Neuronal stem cell (in vitro differentiated cells): Measurements from ENCODE around the gene GRB14.

Source experiments
- DNase-seq: peaks from one replicate; pipeline ENCODE4 v3.0.0-alpha.2; 2013; ENCODE audit warnings: low spot score
- H2AFZ ChIP-seq: one replicate; pipeline ENCODE4 v1.6.1; 2013; ENCODE audit warnings: mild to moderate bottlenecking, low read length, inconsistent platforms
- H2AK5ac ChIP-seq: 2 replicates; pipeline ENCODE4 v1.6.1; 2013; ENCODE audit warnings: low read depth, mild to moderate bottlenecking, inconsistent platforms, low read length, moderate library complexity, mixed read lengths
- H2BK120ac ChIP-seq: 2 replicates; pipeline ENCODE4 v1.6.1; 2013; ENCODE audit warnings: low read depth, mild to moderate bottlenecking, inconsistent platforms, low read length, moderate library complexity, mixed read lengths
- H2BK12ac ChIP-seq: one replicate; pipeline ENCODE4 v1.6.1; 2013; ENCODE audit warnings: low read length, inconsistent platforms
- H2BK15ac ChIP-seq: 2 replicates; pipeline ENCODE4 v1.6.1; 2013; ENCODE audit warnings: mild to moderate bottlenecking, low read length, inconsistent platforms, mixed read lengths
- H2BK5ac ChIP-seq: one replicate; pipeline ENCODE4 v1.6.1; 2013; ENCODE audit warnings: inconsistent platforms, mild to moderate bottlenecking, low read length, moderate library complexity
- H3K14ac ChIP-seq: one replicate; pipeline ENCODE4 v1.6.1; 2013; ENCODE audit warnings: low read length, inconsistent platforms
- H3K18ac ChIP-seq: 2 replicates; pipeline ENCODE4 v1.6.1; 2013; ENCODE audit warnings: low read length, inconsistent platforms
- H3K23ac ChIP-seq: 2 replicates; pipeline ENCODE4 v1.6.1; 2013; ENCODE audit warnings: low read depth, mild to moderate bottlenecking, mixed read lengths, low read length, inconsistent platforms; ENCODE audit not compliant: poor library complexity
- H3K27ac ChIP-seq: replicated peaks from 3 replicates; pipeline ENCODE4 v1.5.1; 2013; ENCODE audit warnings: low read length, inconsistent platforms
- H3K27me3 ChIP-seq, 3 experiments: 2 replicates each; pipeline ENCODE4 v1.6.1; 2013; ENCODE audit warnings: low read length in 3 of 3, mild to moderate bottlenecking in 2 of 3, inconsistent platforms in 1 of 3, low read depth in 1 of 3, mixed read lengths in 1 of 3, moderate library complexity in 1 of 3; ENCODE audit not compliant: control insufficient read depth in 3 of 3, insufficient read depth in 3 of 3
- H3K36me3 ChIP-seq, 2 donors: replicated peaks in 1 of 2; 2 replicates each; pipeline ENCODE4 v1.6.1; 2013; ENCODE audit warnings: low read length in 2 of 2; ENCODE audit not compliant: control insufficient read depth in 2 of 2, insufficient read depth in 2 of 2
- H3K4ac ChIP-seq: 2 replicates; pipeline ENCODE4 v1.6.1; 2013; ENCODE audit warnings: inconsistent platforms, mild to moderate bottlenecking, low read length, moderate library complexity
- H3K4me1 ChIP-seq, 2 donors: 1 replicate in 1 of 2; 2 replicates in 1 of 2; pipeline ENCODE4 v1.6.1; 2013; ENCODE audit warnings: low read length in 2 of 2, low read depth in 1 of 2; ENCODE audit not compliant: control insufficient read depth in 2 of 2, insufficient read depth in 1 of 2
- H3K4me2 ChIP-seq: one replicate; pipeline ENCODE4 v1.6.1; 2013; ENCODE audit warnings: mild to moderate bottlenecking, low read length, inconsistent platforms; ENCODE audit not compliant: insufficient read depth, poor library complexity, severe bottlenecking
- H3K4me3 ChIP-seq, 2 donors: 2 replicates each; pipeline ENCODE4 v1.5.1; 2013; ENCODE audit warnings: low read length in 2 of 2, mild to moderate bottlenecking in 2 of 2, inconsistent platforms in 1 of 2, moderate library complexity in 1 of 2
- H3K79me1 ChIP-seq: one replicate; pipeline ENCODE4 v1.6.1; 2013; ENCODE audit warnings: low read depth, mild to moderate bottlenecking, inconsistent platforms, low read length, moderate library complexity
- H3K9ac ChIP-seq: one replicate; pipeline ENCODE4 v1.6.1; 2013; ENCODE audit warnings: mild to moderate bottlenecking, low read depth, low read length, inconsistent platforms; ENCODE audit not compliant: poor library complexity
- H3K9me3 ChIP-seq, 2 donors: replicated peaks in 1 of 2; 2 replicates each; pipeline versions ENCODE3 to v1.6.1; 2013; ENCODE audit warnings: low read length in 2 of 2, mild to moderate bottlenecking in 2 of 2, inconsistent platforms in 1 of 2, low read depth in 1 of 2, mixed read lengths in 1 of 2, moderate library complexity in 1 of 2; ENCODE audit not compliant: control insufficient read depth in 2 of 2, insufficient read depth in 1 of 2
- H4K8ac ChIP-seq: one replicate; pipeline ENCODE4 v1.6.1; 2013; ENCODE audit warnings: low read depth, mild to moderate bottlenecking, inconsistent platforms, low read length, moderate library complexity
- H4K91ac ChIP-seq: one replicate; pipeline ENCODE4 v1.6.1; 2013; ENCODE audit warnings: low read length, low read depth, mild to moderate bottlenecking, inconsistent platforms; ENCODE audit not compliant: poor library complexity
- WGBS, 2 donors: extraction: QIAGEN DNeasy Blood & Tissue Kit; methylation state at CpG; one replicate each; pipeline ENCODE4 v1.1.7; 2013; ENCODE audit warnings: missing lambda C conversion rate in 2 of 2, mixed read lengths in 1 of 2; ENCODE audit not compliant: insufficient read length in 2 of 2, insufficient replicate concordance in 1 of 2; ENCODE audit errors: extremely low coverage in 2 of 2; 5-methylcytosine and 5-hydroxymethylcytosine counted together

The GRB14 gene

DNA sequence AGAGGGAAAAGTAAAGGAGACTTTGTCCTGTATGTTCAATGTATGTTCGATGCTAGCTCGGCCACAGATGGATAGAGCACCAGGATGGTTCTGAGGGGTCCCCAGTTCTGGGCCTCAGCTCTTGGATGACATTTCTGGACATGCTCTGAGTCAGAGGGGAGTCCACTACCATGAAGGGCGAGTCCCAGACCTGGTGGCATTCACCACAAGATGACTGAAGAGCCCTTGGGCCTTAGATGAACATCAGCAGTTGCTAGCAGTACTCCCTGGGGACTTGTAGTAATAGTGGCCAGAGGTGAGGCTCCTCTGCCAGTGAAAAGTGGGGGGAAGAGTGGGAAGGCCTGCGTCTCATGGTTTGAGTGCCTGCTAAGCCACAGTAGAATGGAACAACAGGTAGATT lies 109.5 kb downstream of the GRB14 start:
- no peaks in the 10 kb centered on the region for H3K79me1 ChIP-seq
- H3K14ac ChIP-seq: no peak overlapping the region
- H3K4ac ChIP-seq: no peak overlapping the region
- no peak for DNase-seq
- H3K27ac ChIP-seq: no peak overlapping the region
- no peaks in the 10 kb centered on the region for H3K4me1 ChIP-seq
- H2AK5ac ChIP-seq: no peak overlapping the region
- no peak overlapping the region for H3K18ac ChIP-seq
- no peak overlapping the region for H2AFZ ChIP-seq
- no peak overlapping the region for H3K9ac ChIP-seq
- H3K9me3 ChIP-seq: no peaks in the 10 kb centered on the region
- H2BK5ac ChIP-seq: no peak overlapping the region
- H3K23ac ChIP-seq: no peak overlapping the region
- H3K27me3 ChIP-seq: no peaks in the 10 kb centered on the region
- H4K91ac ChIP-seq: no peak overlapping the region
- H3K36me3 ChIP-seq: no peaks in the 10 kb centered on the region
- H2BK12ac ChIP-seq: no peak overlapping the region
- H3K4me3 ChIP-seq: no peak overlapping the region
- no CpG with 5 or more reads among the region's 4 CpGs for WGBS, 2 donors
- H2BK120ac ChIP-seq: no peak overlapping the region
- no peak overlapping the region for H3K4me2 ChIP-seq
- no peak overlapping the region for H4K8ac ChIP-seq
- H2BK15ac ChIP-seq: no peak overlapping the region

DNA sequence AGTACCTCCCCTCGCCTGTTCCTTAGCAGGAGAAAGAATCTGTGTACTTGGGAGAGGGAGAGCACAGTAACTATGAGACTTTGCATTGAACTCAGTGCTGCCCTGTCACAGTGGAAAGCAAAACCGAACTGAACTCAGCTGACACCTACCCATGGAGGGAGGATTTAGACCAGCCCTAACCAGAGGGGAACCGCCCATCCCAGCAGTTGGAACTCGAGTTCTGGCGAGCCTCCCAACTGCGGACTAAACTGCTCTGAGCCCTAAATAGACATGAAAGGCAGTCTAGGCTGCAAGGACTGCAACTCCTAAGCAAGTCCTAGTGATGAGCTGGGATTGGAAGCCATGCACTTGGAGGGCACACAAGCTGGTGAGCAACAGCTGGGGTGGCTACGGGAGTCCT lies 110.4 kb downstream of the GRB14 start:
- Histone ChIP-seq H3K14ac (no peak overlapping the region), H3K27me3 (no peaks in the 10 kb centered on the region), H2BK5ac (no peak overlapping the region), H4K91ac (no peak overlapping the region), H3K18ac (no peak overlapping the region), H2BK15ac (no peak overlapping the region), H2AK5ac (no peak overlapping the region), H3K23ac (no peak overlapping the region), H4K8ac (no peak overlapping the region), H3K27ac (no peak overlapping the region), H2AFZ (no peak overlapping the region), H3K9ac (no peak overlapping the region), H3K4me1 (no peaks in the 10 kb centered on the region), H3K4me2 (no peak overlapping the region), H3K4ac (no peak overlapping the region), H2BK120ac (no peak overlapping the region), H3K79me1 (no peaks in the 10 kb centered on the region), H2BK12ac (no peak overlapping the region), H3K36me3 (no peaks in the 10 kb centered on the region), H3K4me3 (no peak overlapping the region), H3K9me3 (no peaks in the 10 kb centered on the region)
- WGBS, 2 donors: no CpG with 5 or more reads among the region's 7 CpGs
- no peak for DNase-seq

DNA sequence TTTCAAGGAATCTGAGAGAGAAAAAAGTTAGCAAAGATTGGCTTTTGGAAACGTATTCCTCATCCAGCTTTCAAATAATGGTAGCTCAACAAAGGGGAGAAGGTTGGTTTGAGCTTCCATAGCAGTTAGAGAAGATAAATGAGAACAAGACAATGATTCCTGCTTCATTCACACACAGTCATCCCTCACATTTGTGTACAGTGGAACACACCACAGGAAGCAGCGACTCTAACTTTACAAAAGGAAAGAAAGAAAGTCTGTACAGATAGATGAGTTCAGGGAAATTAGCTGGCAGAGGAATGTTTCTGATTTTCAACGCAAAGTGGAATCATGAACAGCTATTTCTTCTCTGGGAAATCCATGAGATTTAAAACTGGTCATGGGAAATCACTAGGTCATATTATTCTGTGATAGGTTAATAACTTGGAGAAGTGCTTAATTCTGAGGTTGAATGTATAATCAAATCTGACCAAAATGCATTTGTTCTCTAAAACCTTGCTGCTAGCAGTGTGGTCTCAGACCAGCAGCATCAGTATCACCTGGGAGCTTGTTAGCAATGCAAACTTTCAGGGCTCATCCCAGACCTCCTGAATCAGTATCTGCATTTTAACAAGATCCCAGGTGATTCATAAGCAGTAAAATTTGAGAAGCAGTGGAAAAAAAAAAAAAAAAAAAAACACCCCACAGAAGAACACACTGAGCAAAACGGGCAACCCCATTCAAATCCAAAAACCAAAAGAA lies 112.0 kb downstream of the GRB14 start:
- no peaks in the 10 kb centered on the region for H3K4me1 ChIP-seq
- no CpG with 5 or more reads among the region's 4 CpGs for WGBS, 2 donors
- H4K8ac ChIP-seq: no peak overlapping the region
- H2BK15ac ChIP-seq: no peak overlapping the region
- H3K23ac ChIP-seq: no peak overlapping the region
- no peaks in the 10 kb centered on the region for H3K9me3 ChIP-seq
- no peak overlapping the region for H3K9ac ChIP-seq
- H3K14ac ChIP-seq: no peak overlapping the region
- no peak overlapping the region for H3K4me3 ChIP-seq
- H4K91ac ChIP-seq: no peak overlapping the region
- H2AK5ac ChIP-seq: no peak overlapping the region
- no peak overlapping the region for H2BK12ac ChIP-seq
- no peak overlapping the region for H3K27ac ChIP-seq
- H3K36me3 ChIP-seq: no peaks in the 10 kb centered on the region
- H3K27me3 ChIP-seq: no peaks in the 10 kb centered on the region
- no peak overlapping the region for H2AFZ ChIP-seq
- no peak overlapping the region for H3K18ac ChIP-seq
- no peak overlapping the region for H3K4me2 ChIP-seq
- H3K4ac ChIP-seq: no peak overlapping the region
- H2BK5ac ChIP-seq: no peak overlapping the region
- no peaks in the 10 kb centered on the region for H3K79me1 ChIP-seq
- H2BK120ac ChIP-seq: no peak overlapping the region
- no peak for DNase-seq

DNA sequence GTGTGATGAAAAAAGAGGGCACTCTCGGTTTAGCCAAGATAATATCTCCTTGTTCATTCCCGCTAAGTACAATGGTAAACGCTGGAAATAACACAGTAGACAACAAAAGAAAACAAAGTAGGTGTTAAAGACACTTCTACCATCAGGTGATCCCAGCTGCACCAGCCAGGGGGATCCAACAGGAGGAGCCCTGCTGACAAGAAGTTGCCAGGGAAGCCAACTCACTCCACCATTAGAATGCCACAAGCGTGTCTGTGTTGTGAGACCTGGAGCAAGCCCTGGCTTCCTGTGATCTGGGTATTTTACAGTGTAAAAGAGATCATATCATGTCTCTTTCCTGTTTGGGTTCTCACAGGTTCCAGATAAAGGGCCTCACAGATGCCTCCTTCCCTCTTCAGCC lies 117.0 kb downstream of the GRB14 start:
- no peak overlapping the region for H2AFZ ChIP-seq
- no peak overlapping the region for H3K18ac ChIP-seq
- no peak overlapping the region for H3K27ac ChIP-seq
- H3K23ac ChIP-seq: no peak overlapping the region
- H2BK5ac ChIP-seq: no peak overlapping the region
- no peak overlapping the region for H3K14ac ChIP-seq
- no peaks in the 10 kb centered on the region for H3K27me3 ChIP-seq
- no peak overlapping the region for H2BK120ac ChIP-seq
- H3K4me2 ChIP-seq: no peak overlapping the region
- no peak overlapping the region for H4K91ac ChIP-seq
- no peak for DNase-seq
- H3K4ac ChIP-seq: no peak overlapping the region
- H3K79me1 ChIP-seq: no peaks in the 10 kb centered on the region
- no peak overlapping the region for H2BK12ac ChIP-seq
- H2AK5ac ChIP-seq: no peak overlapping the region
- no peaks in the 10 kb centered on the region for H3K4me1 ChIP-seq
- WGBS, 2 donors: no CpG with 5 or more reads among the region's 4 CpGs
- no peak overlapping the region for H4K8ac ChIP-seq
- no peak overlapping the region for H3K4me3 ChIP-seq
- no peaks in the 10 kb centered on the region for H3K36me3 ChIP-seq
- no peaks in the 10 kb centered on the region for H3K9me3 ChIP-seq
- H3K9ac ChIP-seq: no peak overlapping the region
- H2BK15ac ChIP-seq: no peak overlapping the region
